IMR-90 (cell line): ENCODE measurements around the gene KIAA0040. TPM values are rescaled to one million over a fixed set of nuclear protein-coding genes. Genes with fewer than 3 reads are reported as not detected.

Experiments used
- ATAC-seq: fragments of 200-7000 bp; cut with Tn5 transposase; 2 replicates; pipeline ENCODE4 v1.9.1; 2020; ENCODE audit warnings: low read depth, mild to moderate bottlenecking, moderate library complexity
- BruUV-seq: library from RNA; stranded (reverse); fragments of 400-500 nt; replicated peaks from 2 replicates; lab custom pipeline; 2021; lab: Mats Ljungman, UMichigan
- CTCF ChIA-PET: fragments of 300-600 bp; formaldehyde crosslinking; extraction: SDS; loops from one replicate; lab custom pipeline; 2021; ENCODE audit warnings: antibody characterized with exemption; lab: Yijun Ruan, JAX
- POLR2A ChIA-PET: fragments of 300-600 bp; sonication (Branson Sonifier 250); formaldehyde crosslinking; loops from one replicate; lab custom pipeline; 2022; ENCODE audit warnings: antibody characterized with exemption; ENCODE audit not compliant: unreplicated experiment; lab: Charles Lee
- DNase-seq: peaks from one replicate; pipeline ENCODE4 v3.0.0; 2013
- H2AFZ ChIP-seq: replicated peaks from 2 replicates; pipeline ENCODE3; 2013; ENCODE audit warnings: low read length, mild to moderate bottlenecking; ENCODE audit not compliant: poor library complexity
- H2AK5ac ChIP-seq: 2 replicates; pipeline ENCODE4 v1.6.1; 2013; ENCODE audit warnings: low read depth, low read length, inconsistent platforms
- H2AK9ac ChIP-seq: replicated peaks from 2 replicates; pipeline ENCODE3; 2013; ENCODE audit warnings: mild to moderate bottlenecking, low read depth, low read length, moderate library complexity; ENCODE audit not compliant: poor library complexity
- H2BK120ac ChIP-seq: 2 replicates; pipeline ENCODE4 v1.6.1; 2013; ENCODE audit warnings: low read depth, low read length, inconsistent platforms
- H2BK15ac ChIP-seq: 3 replicates; pipeline ENCODE4 v1.6.1; 2013; ENCODE audit warnings: low read depth, low read length, inconsistent platforms
- H2BK20ac ChIP-seq: 2 replicates; pipeline ENCODE4 v1.6.1; 2013; ENCODE audit warnings: low read depth, mild to moderate bottlenecking, inconsistent platforms, low read length, moderate library complexity
- H2BK5ac ChIP-seq: 2 replicates; pipeline ENCODE4 v1.6.1; 2013; ENCODE audit warnings: mild to moderate bottlenecking, low read depth, low read length, inconsistent platforms; ENCODE audit not compliant: poor library complexity, severe bottlenecking
- H3K14ac ChIP-seq: replicated peaks from 2 replicates; pipeline ENCODE4 v1.6.1; 2013; ENCODE audit warnings: low read depth, low read length, inconsistent platforms
- H3K18ac ChIP-seq: 2 replicates; pipeline ENCODE4 v1.6.1; 2013; ENCODE audit warnings: low read depth, low read length, control low read depth
- H3K23ac ChIP-seq: 2 replicates; pipeline ENCODE4 v1.6.1; 2013; ENCODE audit warnings: low read depth, low read length, inconsistent platforms
- H3K27ac ChIP-seq: 2 replicates; pipeline ENCODE4 v1.5.1; 2013; ENCODE audit warnings: mild to moderate bottlenecking, control low read depth, low read length; ENCODE audit not compliant: insufficient read depth
- H3K27me3 ChIP-seq: 2 replicates; pipeline ENCODE4 v1.6.1; 2013; ENCODE audit warnings: low read length; ENCODE audit not compliant: control insufficient read depth, insufficient read depth
- H3K36me3 ChIP-seq: 2 replicates; pipeline ENCODE4 v1.6.1; 2013; ENCODE audit warnings: low read length, mixed read lengths; ENCODE audit not compliant: control insufficient read depth, insufficient read depth
- H3K4ac ChIP-seq: 2 replicates; pipeline ENCODE4 v1.6.1; 2013; ENCODE audit warnings: low read depth, low read length, inconsistent platforms
- H3K4me1 ChIP-seq: 2 replicates; pipeline ENCODE4 v1.6.1; 2013; ENCODE audit warnings: low read length, mixed read lengths; ENCODE audit not compliant: control insufficient read depth, insufficient read depth
- H3K4me2 ChIP-seq: 2 replicates; pipeline ENCODE4 v1.6.1; 2013; ENCODE audit warnings: low read depth, mild to moderate bottlenecking, control low read depth, low read length, moderate library complexity
- H3K4me3 ChIP-seq: 2 replicates; pipeline ENCODE4 v1.5.1; 2013; ENCODE audit warnings: low read depth, mild to moderate bottlenecking, control low read depth, low read length, moderate library complexity; ENCODE audit not compliant: insufficient read depth
- H3K56ac ChIP-seq: 2 replicates; pipeline ENCODE4 v1.6.1; 2013; ENCODE audit warnings: low read length, inconsistent platforms; ENCODE audit not compliant: insufficient read depth; ENCODE audit errors: extremely low read depth
- H3K79me1 ChIP-seq, 2 experiments: 2 replicates each; pipeline ENCODE4 v1.6.1; 2013; ENCODE audit warnings: low read length in 2 of 2, inconsistent platforms in 1 of 2, low read depth in 1 of 2
- H3K9ac ChIP-seq: 2 replicates; pipeline ENCODE4 v1.6.1; 2013; ENCODE audit warnings: low read depth, low read length, control low read depth
- H3K9me1 ChIP-seq: 2 replicates; pipeline ENCODE4 v1.6.1; 2013; ENCODE audit warnings: low read length, inconsistent platforms; ENCODE audit not compliant: insufficient read depth
- H3K9me3 ChIP-seq: 2 replicates; pipeline ENCODE4 v1.6.1; 2013; ENCODE audit warnings: low read length; ENCODE audit not compliant: control insufficient read depth, insufficient read depth
- H4K20me1 ChIP-seq: 2 replicates; pipeline ENCODE4 v1.6.1; 2013; ENCODE audit warnings: low read length, inconsistent platforms; ENCODE audit not compliant: insufficient read depth
- H4K5ac ChIP-seq: 2 replicates; pipeline ENCODE4 v1.6.1; 2013; ENCODE audit warnings: mild to moderate bottlenecking, low read depth, low read length, control low read depth
- H4K8ac ChIP-seq, 2 experiments: 2 replicates each; pipeline ENCODE4 v1.6.1; 2013; ENCODE audit warnings: low read depth in 2 of 2, low read length in 2 of 2, control low read depth in 1 of 2, inconsistent platforms in 1 of 2
- H4K91ac ChIP-seq: 2 replicates; pipeline ENCODE4 v1.6.1; 2013; ENCODE audit warnings: low read depth, low read length, inconsistent platforms; ENCODE audit not compliant: insufficient read depth
- CEBPB ChIP-seq: IDR thresholded peaks from 2 replicates; pipeline ENCODE4 v1.6.1; 2012; ENCODE audit warnings: low read depth, low read length, improper control_type of control experiment
- FOS ChIP-seq: fragments of 150-350 bp; IDR thresholded peaks from 2 replicates; pipeline ENCODE4 v1.6.1; 2016; ENCODE audit warnings: low read depth, low read length
- NFE2L2 ChIP-seq: fragments of 150-350 bp; IDR thresholded peaks from 2 replicates; pipeline ENCODE4 v1.6.1; 2016; ENCODE audit warnings: low read depth, mild to moderate bottlenecking, low read length
- RAD21 ChIP-seq: IDR thresholded peaks from 2 replicates; pipeline ENCODE4 v1.6.1; 2012; ENCODE audit warnings: low read length, improper control_type of control experiment
- SMC3 ChIP-seq: fragments of 150-350 bp; IDR thresholded peaks from 2 replicates; pipeline ENCODE4 v1.6.1; 2016; ENCODE audit warnings: low read depth, mild to moderate bottlenecking, antibody characterized with exemption, low read length, moderate library complexity
- WGBS, 2 experiments: methylation state at CpG; one replicate each; pipeline versions ENCODE4 v1.1.5 to v1.1.7; 2013; ENCODE audit warnings: missing lambda C conversion rate in 2 of 2; ENCODE audit not compliant: insufficient read length in 1 of 2; ENCODE audit errors: extremely low coverage in 2 of 2; 5-methylcytosine and 5-hydroxymethylcytosine counted together
- dilution Hi-C: fragments of 300-500 bp; cut with HindIII; formaldehyde crosslinking; loops from one replicate; pipeline ENCODE4 v1.14.3; 2018; ENCODE audit warnings: low sequenced_read_pairs; ENCODE audit not compliant: unreplicated experiment
- in situ Hi-C: fragments of 300-500 bp; cut with MboI; formaldehyde crosslinking; loops from 3 replicates; pipeline ENCODE4 v1.14.3; 2019; ENCODE audit warnings: low sequenced_read_pairs, inconsistent platforms, mixed read lengths
- intact Hi-C: fragments of 100-400 bp; cut with micrococcal nuclease; formaldehyde crosslinking; loops from 2 replicates; pipeline ENCODE4 v1.10.0; 2022
- polyA plus RNA-seq, 3 experiments: library from polyadenylated mRNA; depleted of rRNA; stranded (reverse); fragments of >200 nt; gene quantifications; 2 replicates each; pipeline ENCODE4 v1.2.3, GENCODE V29; 2012; ENCODE audit warnings: low replicate concordance in 1 of 3
- total RNA-seq: library from RNA; depleted of rRNA; stranded (reverse); fragments of >200 nt; gene quantifications from 2 replicates; pipeline ENCODE4 v1.2.3, GENCODE V29; 2012
- TF ChIP-seq, protein P1 (sequence below): conservative IDR thresholded peaks from 2 replicates; pipeline ENCODE4 v1.5.1; 2012; ENCODE audit warnings: mild to moderate bottlenecking, low read depth, low read length, improper control_type of control experiment

The KIAA0040 gene
- total and polyA plus RNA-seq, 2 of the 4 experiments (the other 2 are of a cell fraction) = 0.05 to 0.18 TPM

DNA sequence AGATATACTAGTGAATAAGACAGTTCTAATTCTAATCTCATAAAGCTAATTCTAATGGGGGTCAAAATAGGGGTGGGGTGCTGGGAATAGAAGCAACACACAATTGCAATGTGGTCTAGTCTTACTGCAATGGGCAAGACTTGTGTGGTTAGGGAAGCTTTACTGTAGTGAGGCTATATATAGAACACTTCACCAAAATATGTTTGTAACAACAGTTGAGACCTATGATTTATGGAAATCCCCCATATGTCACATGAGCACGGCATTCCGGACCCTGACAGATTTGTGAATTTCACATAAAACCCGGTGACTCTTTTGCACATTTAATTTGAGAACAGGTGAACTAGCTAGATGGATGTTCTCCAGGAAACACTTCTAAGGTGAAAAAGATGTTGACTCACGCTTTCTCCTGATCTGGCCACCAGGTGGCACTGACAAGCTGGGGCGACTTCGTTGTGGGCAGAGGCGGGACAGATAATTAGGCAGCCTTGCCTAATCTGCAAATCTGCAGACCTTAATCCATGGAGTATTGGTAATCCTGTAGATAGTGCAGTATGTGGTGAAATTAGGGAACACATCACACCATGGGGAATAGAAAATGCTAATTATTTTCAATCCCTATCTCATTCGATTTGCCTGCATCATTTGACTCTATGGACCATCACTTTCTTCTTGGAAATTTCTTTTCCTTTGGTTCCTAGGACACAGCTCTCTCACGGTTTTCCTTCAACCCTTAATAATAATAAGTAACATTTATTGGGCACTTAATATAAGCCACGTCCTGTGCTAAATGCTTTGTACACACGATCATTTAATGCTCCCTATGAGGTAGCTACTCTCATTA, 37.7 kb downstream of the KIAA0040 start:
- Histone ChIP-seq H3K27me3 (peaks cover 3% of the 10 kb centered on the region; the same call in 1 of the 2 replicates), H3K79me1 (no peaks in the 10 kb centered on the region), H2BK15ac (no peak overlapping the region), H3K14ac (no peak overlapping the region), H4K91ac (no peak overlapping the region), H3K9me3 (no peaks in the 10 kb centered on the region), H3K9me1 (no peaks in the 10 kb centered on the region), H3K9ac (no peak overlapping the region), H2BK120ac (no peak overlapping the region), H3K4me3 (no peak overlapping the region), H4K20me1 (no peaks in the 10 kb centered on the region), H4K5ac (no peak overlapping the region), H2AFZ (no peak overlapping the region), H3K4ac (no peak overlapping the region), H2AK5ac (no peak overlapping the region), H2AK9ac (no peak overlapping the region), H3K27ac (no peak overlapping the region), H3K36me3 (no peaks in the 10 kb centered on the region), H3K4me1 (no peaks in the 10 kb centered on the region), H3K23ac (no peak overlapping the region), H4K8ac (no peak overlapping the region), H2BK5ac (no peak overlapping the region), H3K18ac (no peak overlapping the region), H3K4me2 (no peak overlapping the region), H2BK20ac (no peak overlapping the region), H3K56ac (no peak overlapping the region)
- ChIA-PET CTCF (interaction anchor here (0.5 to 3.0 kb wide), 9 partner anchors 8 to 1725 kb away, joined by 3 to 18 read pairs (median 3); no protein-coding TSS in a partner anchor), POLR2A (no interaction called here)
- in situ Hi-C loops = loop anchor here (5.0 to 25.0 kb wide), 2 partner anchors 167 to 1707 kb away; no protein-coding TSS in a partner anchor
- no peak for TF ChIP-seq FOS
- TF ChIP-seq NFE2L2 = 0 out of 2 replicates have a peak, but pooled peaks have one; percentile 5
- TF ChIP-seq RAD21 = peak; percentile 59
- peak; percentile 63 for TF ChIP-seq SMC3
- TF ChIP-seq, protein P1, sequence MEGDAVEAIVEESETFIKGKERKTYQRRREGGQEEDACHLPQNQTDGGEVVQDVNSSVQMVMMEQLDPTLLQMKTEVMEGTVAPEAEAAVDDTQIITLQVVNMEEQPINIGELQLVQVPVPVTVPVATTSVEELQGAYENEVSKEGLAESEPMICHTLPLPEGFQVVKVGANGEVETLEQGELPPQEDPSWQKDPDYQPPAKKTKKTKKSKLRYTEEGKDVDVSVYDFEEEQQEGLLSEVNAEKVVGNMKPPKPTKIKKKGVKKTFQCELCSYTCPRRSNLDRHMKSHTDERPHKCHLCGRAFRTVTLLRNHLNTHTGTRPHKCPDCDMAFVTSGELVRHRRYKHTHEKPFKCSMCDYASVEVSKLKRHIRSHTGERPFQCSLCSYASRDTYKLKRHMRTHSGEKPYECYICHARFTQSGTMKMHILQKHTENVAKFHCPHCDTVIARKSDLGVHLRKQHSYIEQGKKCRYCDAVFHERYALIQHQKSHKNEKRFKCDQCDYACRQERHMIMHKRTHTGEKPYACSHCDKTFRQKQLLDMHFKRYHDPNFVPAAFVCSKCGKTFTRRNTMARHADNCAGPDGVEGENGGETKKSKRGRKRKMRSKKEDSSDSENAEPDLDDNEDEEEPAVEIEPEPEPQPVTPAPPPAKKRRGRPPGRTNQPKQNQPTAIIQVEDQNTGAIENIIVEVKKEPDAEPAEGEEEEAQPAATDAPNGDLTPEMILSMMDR = peak; percentile 72
- TF ChIP-seq CEBPB = no peak
- dilution Hi-C loops = no loop called here
- no TSS peak for BruUV-seq
- 0% methylated on average over 1 of the region's 11 CpGs; no CpG with 5 or more reads in 1 of the 2 experiments for WGBS, 2 experiments
- ATAC-seq (peak; percentile 66), DNase-seq (peak; percentile 35)
- intact Hi-C loops = loop anchor here (5.0 to 10.0 kb wide), 3 partner anchors 730 to 1222 kb away; partner anchors contain the start of gene COP1
